ENCODE measurements around the gene PLA2G4B.

PLA2G4B gene

GRCh38 chr15:41838400-41838897 is at the start of gene PLA2G4B:
Gene PLA2G4B, plus strand, starts transcription at chr15:41838847. Its CDS starts 67 bp downstream, at chr15:41838914.
- TF ChIP-seq ZFX (IDR thresholded peaks at IDR 0.05; ENCODE audit: borderline replicate concordance) (no peak), CTCF (IDR thresholded peaks at IDR 0.05) (no peak)
- peak within 1 kb of the TSS; percentile 48 for H3K27ac ChIP-seq

DNA sequence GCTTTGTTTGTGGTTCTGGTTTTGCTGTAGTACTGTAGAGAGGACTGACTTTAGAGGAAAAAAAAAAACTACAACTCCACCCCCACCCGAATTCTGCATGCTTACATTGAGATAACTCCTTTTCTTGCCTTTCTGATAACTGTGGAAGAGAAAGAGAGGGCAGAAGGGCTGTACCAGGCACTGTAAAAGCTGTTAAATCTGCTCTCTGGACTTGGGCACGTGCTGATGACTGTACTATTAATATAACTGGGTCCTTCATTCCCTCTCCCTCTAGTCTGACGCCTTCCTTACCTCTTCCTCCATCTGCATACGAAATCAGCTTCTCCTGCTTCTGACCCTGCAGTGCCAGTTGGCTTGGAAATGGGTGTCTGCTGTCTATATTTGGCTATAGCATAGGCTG is 49.4 kb upstream of the PLA2G4B start:
- TF ChIP-seq ZFX (IDR thresholded peaks at IDR 0.05; ENCODE audit: borderline replicate concordance) (no peak), CTCF (IDR thresholded peaks at IDR 0.05) (no peak)
- H3K27ac ChIP-seq, result no peak overlapping the region

DNA sequence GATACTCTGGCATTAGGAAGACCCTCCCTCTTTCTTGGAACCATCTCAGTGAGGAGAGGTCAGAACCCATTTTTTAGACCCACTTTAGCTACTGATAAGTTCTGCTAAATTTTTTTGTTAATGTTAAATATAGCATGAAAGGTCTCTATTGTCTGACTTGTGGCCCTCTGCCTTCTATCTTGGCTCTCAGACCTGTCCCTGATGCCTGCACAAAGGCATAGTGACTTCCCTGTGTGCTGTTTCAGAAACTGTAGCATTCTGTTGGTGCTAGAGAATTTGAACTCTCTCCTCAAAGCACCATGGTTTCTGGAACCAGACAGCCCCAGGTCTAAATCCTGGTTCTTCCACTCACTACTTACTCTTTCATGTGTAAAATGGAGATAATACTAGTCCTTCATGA is 49.0 kb upstream of the PLA2G4B start:
- no peak for TF ChIP-seq CTCF (IDR thresholded peaks at IDR 0.05)
- no peak for TF ChIP-seq ZFX (IDR thresholded peaks at IDR 0.05; ENCODE audit: borderline replicate concordance)
- no peak overlapping the region for H3K27ac ChIP-seq

DNA sequence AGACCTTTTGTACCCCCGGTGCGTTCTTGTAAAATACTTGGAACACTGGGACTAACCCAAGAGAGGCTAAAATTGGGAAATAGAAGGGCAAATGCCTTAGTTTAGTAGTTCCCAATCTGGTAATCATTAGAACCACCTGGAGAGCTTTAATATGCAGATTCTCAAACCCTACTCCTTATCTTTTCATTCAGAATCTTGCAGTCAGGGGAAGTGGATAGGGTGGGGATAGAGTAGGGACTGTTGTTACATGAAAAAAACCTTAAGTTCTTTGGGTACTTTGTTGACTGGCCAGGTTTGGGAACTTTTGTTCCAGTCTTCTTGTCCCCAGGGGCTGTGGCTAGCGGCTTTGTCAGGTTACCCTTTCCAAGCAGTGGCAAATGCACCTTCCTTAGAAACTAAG is 48.5 kb upstream of the PLA2G4B start:
- H3K27ac ChIP-seq, result no peak overlapping the region
- TF ChIP-seq CTCF (IDR thresholded peaks at IDR 0.05), result no peak
- no peak for TF ChIP-seq ZFX (IDR thresholded peaks at IDR 0.05; ENCODE audit: borderline replicate concordance)

DNA sequence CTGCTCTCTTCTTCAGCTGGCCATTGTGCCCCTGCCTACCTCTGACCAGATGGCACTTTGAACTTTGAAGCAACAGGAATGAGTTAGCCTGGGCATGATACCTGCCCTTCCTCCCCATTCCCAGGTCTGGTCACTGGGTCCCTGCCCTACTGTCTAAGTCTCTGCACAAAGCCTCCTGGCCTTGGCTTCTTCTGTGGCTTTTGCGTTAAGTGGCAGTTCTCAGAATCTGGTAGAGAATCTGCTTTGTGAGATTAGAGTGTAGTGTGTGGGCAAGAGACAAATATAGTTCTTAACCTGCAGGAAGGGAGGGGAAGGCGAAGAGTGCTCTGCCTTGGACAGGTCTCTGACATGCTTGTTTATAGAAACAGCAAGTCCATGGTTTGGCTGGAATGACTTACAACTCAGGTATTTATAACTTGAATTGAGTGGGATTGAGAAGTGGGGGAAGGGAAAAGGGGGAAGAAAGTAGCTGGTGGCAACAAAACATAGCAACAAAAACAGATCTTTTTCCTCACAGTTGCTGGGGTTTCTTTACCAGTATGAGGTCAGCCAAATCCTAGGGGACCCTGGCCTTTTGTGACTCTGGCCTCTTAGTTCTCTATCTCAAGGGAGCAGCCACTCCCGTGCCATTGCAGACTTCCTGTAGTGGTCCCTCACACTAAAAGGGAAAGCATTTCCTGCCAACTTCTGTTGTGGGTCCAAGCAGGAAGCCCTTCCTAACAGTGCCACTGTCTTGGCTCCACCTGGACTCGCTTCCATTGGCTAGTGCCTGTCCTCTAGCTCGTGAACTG is 47.7 kb upstream of the PLA2G4B start:
- TF ChIP-seq ZFX (IDR thresholded peaks at IDR 0.05; ENCODE audit: borderline replicate concordance) (no peak), CTCF (IDR thresholded peaks at IDR 0.05) (no peak)
- H3K27ac ChIP-seq, result no peak overlapping the region

DNA sequence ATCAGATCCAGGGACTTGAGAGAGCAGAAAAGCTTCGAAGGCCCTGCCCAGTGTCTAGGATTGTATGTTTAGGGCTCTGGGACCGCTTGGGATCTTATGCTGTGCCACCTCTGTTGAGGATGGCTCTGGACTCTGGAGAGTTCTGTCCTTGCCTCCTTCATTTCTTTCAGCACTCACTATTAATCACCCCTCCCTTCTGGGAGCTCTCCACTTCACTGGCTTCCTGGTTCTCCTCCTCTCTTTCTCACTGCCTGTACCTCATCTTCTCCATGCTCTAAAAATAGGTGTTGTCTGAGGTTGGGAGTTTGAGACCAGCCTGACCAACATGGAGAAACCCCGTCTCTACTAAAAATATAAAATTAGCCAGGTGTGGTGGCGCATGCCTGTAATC is 47.1 kb upstream of the PLA2G4B start:
- H3K27ac ChIP-seq, result no peak overlapping the region
- TF ChIP-seq ZFX (IDR thresholded peaks at IDR 0.05; ENCODE audit: borderline replicate concordance), result no peak

- no peak for TF ChIP-seq CTCF (IDR thresholded peaks at IDR 0.05)
- no peak for TF ChIP-seq ZFX (IDR thresholded peaks at IDR 0.05; ENCODE audit: borderline replicate concordance)
- no peak overlapping the region for H3K27ac ChIP-seq
Observed at GRCh38 chr15:41792000-41792637, 46.5 kb upstream of the PLA2G4B start.

All from 22Rv1 (cell line).